Measurements from ENCODE around the gene NPTXR. TPM values are rescaled to one million over a fixed set of nuclear protein-coding genes. Genes with fewer than 3 reads are reported as not detected.

NPTXR gene
- total RNA-seq, 1 experiment from 2014 or later, result 10.4 TPM

GRCh38 chr22:38870312-38870741, 26.5 kb upstream of the NPTXR start:
- ATAC-seq (peak; percentile 55), DNase-seq (ENCODE audit: low spot score) (peak; percentile 95)
- Mint-ChIP-seq H3K4me1 (peaks cover 39% of the 10 kb centered on the region), H3K9me3 (no peaks in the 10 kb centered on the region), H3K4me3 (peak overlapping the region; percentile 86), H3K27me3 (ENCODE audit: low read depth) (peaks cover 7% of the 10 kb centered on the region), H3K27ac (no peak overlapping the region), H3K36me3 (peaks cover 13% of the 10 kb centered on the region; the same call in 1 of the 2 replicates)
- TF ChIP-seq HMGXB4 (CRISPR knock-in tag; IDR thresholded peaks at IDR 0.05), result peak; percentile 37; the same call in 1 of the 2 replicates
- 0 out of 2 replicates have a peak, but pooled peaks have one; percentile 26 for TF ChIP-seq MAX (CRISPR knock-in tag; IDR thresholded peaks at IDR 0.05)
- TF ChIP-seq CTCF (IDR thresholded peaks at IDR 0.05), result peak; percentile 72
- no peak for TF ChIP-seq ARID4B (CRISPR knock-in tag; IDR thresholded peaks at IDR 0.05; ENCODE audit: borderline replicate concordance)
- POLR2A ChIA-PET, result interaction anchor here (0.5 to 1.4 kb wide), 5 partner anchors 11 to 441 kb away, joined by 3 to 4 read pairs (median 3); no protein-coding TSS in a partner anchor
- CTCF ChIA-PET, result interaction anchor here (0.5 to 5.4 kb wide), 68 partner anchors 9 to 1677 kb away, joined by 3 to 67 read pairs (median 4); partner anchors contain the start of genes APOBEC3D, CBX7 and NPTXR

GRCh38 chr22:38869663-38870062, 25.8 kb upstream of the NPTXR start:
- DNase-seq (ENCODE audit: low spot score) (no peak), ATAC-seq (no peak)
- Mint-ChIP-seq H3K36me3 (peaks cover 13% of the 10 kb centered on the region; the same call in 1 of the 2 replicates), H3K9me3 (no peaks in the 10 kb centered on the region), H3K27me3 (ENCODE audit: low read depth) (peaks cover 2% of the 10 kb centered on the region), H3K27ac (no peak overlapping the region), H3K4me1 (peaks cover 33% of the 10 kb centered on the region), H3K4me3 (no peak overlapping the region)
- POLR2A ChIA-PET, result interaction anchor here (0.6 to 1.4 kb wide), 4 partner anchors 11 to 441 kb away, joined by 3 to 4 read pairs (median 3); no protein-coding TSS in a partner anchor
- TF ChIP-seq ZSCAN18 (CRISPR knock-in tag; IDR thresholded peaks at IDR 0.05) (no peak), ZNF671 (CRISPR knock-in tag; IDR thresholded peaks at IDR 0.05) (no peak), ERG (CRISPR knock-in tag; IDR thresholded peaks at IDR 0.05) (no peak), RELA (CRISPR knock-in tag; IDR thresholded peaks at IDR 0.05; ENCODE audit: borderline replicate concordance) (no peak), MYBL2 (CRISPR knock-in tag; IDR thresholded peaks at IDR 0.05) (no peak), ZNF425 (CRISPR knock-in tag; conservative IDR thresholded peaks at IDR 0.05) (no peak)
- CTCF ChIA-PET, result interaction anchor here (0.6 to 5.4 kb wide), 65 partner anchors 9 to 645 kb away, joined by 3 to 67 read pairs (median 4); partner anchors contain the start of genes APOBEC3D, CBX7 and NPTXR

Data from WTC11 (cell line).